ENCODE data around the gene SLC6A8. TPM values are rescaled to one million over a fixed set of nuclear protein-coding genes. Genes with fewer than 3 reads are reported as not detected.
"Not testable (repeated sequence)": the region's sequence is repeated elsewhere in the genome, so short reads cannot be mapped to it uniquely, and the experiment has no call there.

Gene SLC6A8
- total RNA-seq, 1 donor, result 19.5 TPM

DNA sequence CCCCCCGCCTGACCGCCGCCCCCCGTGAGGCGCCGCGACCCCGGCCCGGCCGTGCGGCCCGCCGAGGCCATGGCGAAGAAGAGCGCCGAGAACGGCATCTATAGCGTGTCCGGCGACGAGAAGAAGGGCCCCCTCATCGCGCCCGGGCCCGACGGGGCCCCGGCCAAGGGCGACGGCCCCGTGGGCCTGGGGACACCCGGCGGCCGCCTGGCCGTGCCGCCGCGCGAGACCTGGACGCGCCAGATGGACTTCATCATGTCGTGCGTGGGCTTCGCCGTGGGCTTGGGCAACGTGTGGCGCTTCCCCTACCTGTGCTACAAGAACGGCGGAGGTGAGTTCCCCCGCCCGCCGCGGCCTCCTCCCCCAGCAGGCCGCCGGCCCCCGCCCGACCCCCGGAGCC, 780 bp downstream of the SLC6A8 start:
- Histone ChIP-seq H3K4me2 (ENCODE audit: insufficient read depth, low read length) (peak overlapping the region; percentile 48), H3K79me2 (ENCODE audit: insufficient read depth, low read length) (peaks cover 3% of the 10 kb centered on the region), H3K4me1 (ENCODE audit: insufficient read depth, low read length) (no peaks in the 10 kb centered on the region), H3K9me3 (ENCODE audit: low read depth, low read length) (no peaks in the 10 kb centered on the region), H3K27me3 (ENCODE audit: insufficient read depth, low read length) (no peaks in the 10 kb centered on the region), H3K36me3 (ENCODE audit: insufficient read depth, low read length) (no peaks in the 10 kb centered on the region), H3K27ac (ENCODE audit: low read depth, low read length) (no peak overlapping the region), H2AFZ (ENCODE audit: low read length) (no peak overlapping the region), H4K20me1 (ENCODE audit: insufficient read depth, low read length) (peaks cover 12% of the 10 kb centered on the region), H3K4me3 (ENCODE audit: insufficient read depth, low read length) (peak overlapping the region; percentile 62)
- DNase-seq (ENCODE audit: insufficient read length, low spot score, missing footprints), result peak; percentile 83
- TF ChIP-seq, protein P1, sequence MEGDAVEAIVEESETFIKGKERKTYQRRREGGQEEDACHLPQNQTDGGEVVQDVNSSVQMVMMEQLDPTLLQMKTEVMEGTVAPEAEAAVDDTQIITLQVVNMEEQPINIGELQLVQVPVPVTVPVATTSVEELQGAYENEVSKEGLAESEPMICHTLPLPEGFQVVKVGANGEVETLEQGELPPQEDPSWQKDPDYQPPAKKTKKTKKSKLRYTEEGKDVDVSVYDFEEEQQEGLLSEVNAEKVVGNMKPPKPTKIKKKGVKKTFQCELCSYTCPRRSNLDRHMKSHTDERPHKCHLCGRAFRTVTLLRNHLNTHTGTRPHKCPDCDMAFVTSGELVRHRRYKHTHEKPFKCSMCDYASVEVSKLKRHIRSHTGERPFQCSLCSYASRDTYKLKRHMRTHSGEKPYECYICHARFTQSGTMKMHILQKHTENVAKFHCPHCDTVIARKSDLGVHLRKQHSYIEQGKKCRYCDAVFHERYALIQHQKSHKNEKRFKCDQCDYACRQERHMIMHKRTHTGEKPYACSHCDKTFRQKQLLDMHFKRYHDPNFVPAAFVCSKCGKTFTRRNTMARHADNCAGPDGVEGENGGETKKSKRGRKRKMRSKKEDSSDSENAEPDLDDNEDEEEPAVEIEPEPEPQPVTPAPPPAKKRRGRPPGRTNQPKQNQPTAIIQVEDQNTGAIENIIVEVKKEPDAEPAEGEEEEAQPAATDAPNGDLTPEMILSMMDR (IDR thresholded peaks at IDR 0.05; ENCODE audit: extremely low read depth, low read depth, low read length), result no peak

DNA sequence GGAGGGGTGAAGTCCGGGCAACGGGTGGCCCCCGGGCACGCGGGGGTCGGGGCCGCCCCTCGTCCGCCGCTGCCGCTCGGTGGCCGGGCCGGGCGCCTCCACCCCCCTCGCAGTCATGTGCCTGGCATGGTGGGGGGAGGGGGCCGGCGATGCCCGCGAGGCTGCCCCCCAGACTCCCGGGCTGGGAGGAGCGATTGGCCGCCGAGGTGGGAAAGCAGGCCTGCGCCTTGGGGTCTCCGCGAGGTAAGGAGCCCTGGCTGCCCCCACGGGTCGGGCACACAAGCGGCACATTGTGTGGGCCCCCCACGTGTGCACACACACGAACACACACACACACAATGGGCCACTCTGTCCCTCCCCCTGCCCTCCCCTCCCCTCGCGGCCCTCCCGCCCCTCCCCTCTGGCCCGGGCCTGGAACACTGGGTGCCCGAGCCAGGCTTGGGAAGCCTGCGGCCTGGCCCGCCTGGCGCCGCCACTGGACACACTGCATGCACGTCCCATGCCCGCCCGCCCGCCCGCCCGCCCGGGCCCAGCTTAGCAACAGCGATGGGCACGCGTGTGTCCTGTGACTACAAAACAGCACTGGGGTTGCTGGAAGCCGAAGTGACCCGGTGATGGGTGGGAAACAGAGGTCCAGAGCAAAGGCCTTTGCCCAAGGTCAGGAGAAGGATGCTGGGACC, 1.3 kb downstream of the SLC6A8 start:
- DNase-seq (ENCODE audit: insufficient read length, low spot score, missing footprints), result peak; percentile 93
- H3K4me3 ChIP-seq (ENCODE audit: insufficient read depth, low read length), result peak overlapping the region; percentile 62
- H3K27ac ChIP-seq (ENCODE audit: low read depth, low read length), result no peak overlapping the region
- no peaks in the 10 kb centered on the region for H3K9me3 ChIP-seq (ENCODE audit: low read depth, low read length)
- peaks cover 3% of the 10 kb centered on the region for H3K79me2 ChIP-seq (ENCODE audit: insufficient read depth, low read length)
- peak overlapping the region; percentile 39 for H3K4me2 ChIP-seq (ENCODE audit: insufficient read depth, low read length)
- TF ChIP-seq, protein P1 (IDR thresholded peaks at IDR 0.05; ENCODE audit: extremely low read depth, low read depth, low read length), result no peak
- no peak overlapping the region for H2AFZ ChIP-seq (ENCODE audit: low read length)
- H4K20me1 ChIP-seq (ENCODE audit: insufficient read depth, low read length), result peaks cover 12% of the 10 kb centered on the region
- H3K27me3 ChIP-seq (ENCODE audit: insufficient read depth, low read length), result no peaks in the 10 kb centered on the region
- no peaks in the 10 kb centered on the region for H3K4me1 ChIP-seq (ENCODE audit: insufficient read depth, low read length)
- no peaks in the 10 kb centered on the region for H3K36me3 ChIP-seq (ENCODE audit: insufficient read depth, low read length)

DNA sequence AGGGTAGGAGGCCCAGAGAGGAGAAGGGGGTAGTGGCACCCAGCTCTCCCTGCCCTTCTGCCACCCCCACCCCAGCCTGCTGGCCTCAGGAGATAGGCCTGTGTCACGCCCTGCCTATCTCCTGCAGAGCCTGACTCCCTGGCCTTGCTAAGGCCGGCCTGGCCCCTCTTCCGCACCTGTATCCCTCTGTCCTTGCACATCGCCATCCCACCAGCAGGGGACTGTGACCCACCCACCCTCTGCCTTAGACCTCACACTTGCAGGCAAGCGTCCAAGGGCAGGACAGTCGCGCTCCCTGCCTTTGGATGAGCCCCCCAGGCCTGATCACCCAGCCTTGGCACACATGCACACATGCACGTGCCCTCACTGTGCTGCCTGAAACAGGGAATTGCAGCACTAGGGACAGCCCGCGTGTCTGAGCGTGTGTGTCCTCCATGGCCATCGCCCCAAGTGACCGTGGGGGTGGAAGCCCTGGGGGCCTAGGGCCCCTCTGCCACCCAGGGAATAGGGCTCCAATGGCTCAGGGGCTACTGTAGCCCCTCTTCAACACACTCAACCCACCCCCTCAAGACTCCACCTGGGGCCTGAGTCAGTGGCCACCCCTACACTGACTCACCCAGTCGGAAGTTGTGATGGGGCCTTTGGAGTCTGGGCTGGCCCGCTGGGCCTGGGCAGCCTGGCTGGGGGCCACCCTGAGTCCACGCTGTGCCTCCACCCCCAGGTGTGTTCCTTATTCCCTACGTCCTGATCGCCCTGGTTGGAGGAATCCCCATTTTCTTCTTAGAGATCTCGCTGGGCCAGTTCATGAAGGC, 2.1 kb downstream of the SLC6A8 start:
- H3K4me2 ChIP-seq (ENCODE audit: insufficient read depth, low read length), result peak overlapping the region; percentile 39
- H3K79me2 ChIP-seq (ENCODE audit: insufficient read depth, low read length), result peaks cover 3% of the 10 kb centered on the region
- H2AFZ ChIP-seq (ENCODE audit: low read length), result no peak overlapping the region
- DNase-seq (ENCODE audit: insufficient read length, low spot score, missing footprints), result peak; percentile 84
- H3K4me3 ChIP-seq (ENCODE audit: insufficient read depth, low read length), result peak overlapping the region; percentile 43
- H3K27me3 ChIP-seq (ENCODE audit: insufficient read depth, low read length), result no peaks in the 10 kb centered on the region
- peaks cover 12% of the 10 kb centered on the region for H4K20me1 ChIP-seq (ENCODE audit: insufficient read depth, low read length)
- H3K27ac ChIP-seq (ENCODE audit: low read depth, low read length), result no peak overlapping the region
- TF ChIP-seq, protein P1 (IDR thresholded peaks at IDR 0.05; ENCODE audit: extremely low read depth, low read depth, low read length), result no peak
- H3K9me3 ChIP-seq (ENCODE audit: low read depth, low read length), result no peaks in the 10 kb centered on the region
- H3K4me1 ChIP-seq (ENCODE audit: insufficient read depth, low read length), result no peaks in the 10 kb centered on the region
- no peaks in the 10 kb centered on the region for H3K36me3 ChIP-seq (ENCODE audit: insufficient read depth, low read length)

DNA sequence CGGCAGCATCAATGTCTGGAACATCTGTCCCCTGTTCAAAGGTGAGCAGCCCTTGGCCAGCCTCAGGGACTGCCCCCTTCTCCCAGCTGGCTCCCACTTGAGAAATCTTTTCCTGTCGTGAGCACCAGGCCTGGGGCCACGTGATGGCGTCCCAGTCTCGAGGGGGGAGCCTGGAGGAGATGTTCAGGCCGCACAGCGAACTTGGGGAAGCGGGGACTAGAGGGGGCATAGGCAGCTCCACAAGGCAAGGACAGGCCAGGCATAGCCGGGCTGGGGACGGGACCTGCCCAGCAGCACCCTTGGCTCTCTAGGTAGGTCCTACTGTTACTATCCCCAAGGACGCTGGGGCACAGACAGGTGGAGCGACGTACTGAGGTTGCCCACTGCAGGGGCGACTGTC, 2.7 kb downstream of the SLC6A8 start:
- Histone ChIP-seq H3K36me3 (ENCODE audit: insufficient read depth, low read length) (no peaks in the 10 kb centered on the region), H3K27ac (ENCODE audit: low read depth, low read length) (no peak overlapping the region), H4K20me1 (ENCODE audit: insufficient read depth, low read length) (peaks cover 12% of the 10 kb centered on the region), H2AFZ (ENCODE audit: low read length) (no peak overlapping the region), H3K4me2 (ENCODE audit: insufficient read depth, low read length) (no peak overlapping the region), H3K9me3 (ENCODE audit: low read depth, low read length) (no peaks in the 10 kb centered on the region), H3K27me3 (ENCODE audit: insufficient read depth, low read length) (no peaks in the 10 kb centered on the region), H3K79me2 (ENCODE audit: insufficient read depth, low read length) (peaks cover 3% of the 10 kb centered on the region), H3K4me1 (ENCODE audit: insufficient read depth, low read length) (no peaks in the 10 kb centered on the region), H3K4me3 (ENCODE audit: insufficient read depth, low read length) (no peak overlapping the region)
- DNase-seq (ENCODE audit: insufficient read length, low spot score, missing footprints), result no peak
- TF ChIP-seq, protein P1 (IDR thresholded peaks at IDR 0.05; ENCODE audit: extremely low read depth, low read depth, low read length), result no peak

DNA sequence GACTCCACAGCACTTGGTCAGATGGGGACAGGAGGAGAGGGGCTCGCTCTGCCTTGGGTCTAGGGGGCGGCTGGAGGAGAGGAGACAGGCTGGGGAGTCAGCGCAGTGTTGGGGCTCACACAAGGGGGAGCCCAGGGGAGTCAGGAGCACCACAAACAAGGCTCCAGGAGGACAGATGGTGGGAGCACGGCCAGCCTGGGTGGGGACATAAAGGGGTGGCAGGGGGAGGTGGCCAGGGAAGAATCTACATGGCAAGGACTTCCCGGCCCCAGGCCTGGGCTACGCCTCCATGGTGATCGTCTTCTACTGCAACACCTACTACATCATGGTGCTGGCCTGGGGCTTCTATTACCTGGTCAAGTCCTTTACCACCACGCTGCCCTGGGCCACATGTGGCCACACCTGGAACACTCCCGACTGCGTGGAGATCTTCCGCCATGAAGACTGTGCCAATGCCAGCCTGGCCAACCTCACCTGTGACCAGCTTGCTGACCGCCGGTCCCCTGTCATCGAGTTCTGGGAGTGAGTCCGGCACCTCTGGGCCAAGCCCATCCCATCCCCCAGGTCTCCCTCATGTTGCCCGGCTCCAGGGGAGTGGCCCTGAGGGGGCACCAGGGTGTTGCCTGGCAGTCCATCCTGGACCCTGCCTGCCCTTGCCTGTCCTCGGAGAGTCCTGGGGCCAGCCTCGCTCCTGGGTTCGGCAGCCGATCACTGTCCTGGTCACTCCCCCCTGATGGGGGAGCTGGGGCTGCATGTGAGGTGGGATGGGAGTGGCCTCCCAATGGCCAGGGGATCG, 3.5 kb downstream of the SLC6A8 start:
- DNase-seq (ENCODE audit: insufficient read length, low spot score, missing footprints); H3K36me3 ChIP-seq (ENCODE audit: insufficient read depth, low read length); H3K4me2 ChIP-seq (ENCODE audit: insufficient read depth, low read length); H3K79me2 ChIP-seq (ENCODE audit: insufficient read depth, low read length); H3K27me3 ChIP-seq (ENCODE audit: insufficient read depth, low read length); H3K4me1 ChIP-seq (ENCODE audit: insufficient read depth, low read length); H2AFZ ChIP-seq (ENCODE audit: low read length); H3K9me3 ChIP-seq (ENCODE audit: low read depth, low read length); H3K4me3 ChIP-seq (ENCODE audit: insufficient read depth, low read length); H3K27ac ChIP-seq (ENCODE audit: low read depth, low read length): not testable (repeated sequence)
- peaks cover 12% of the 10 kb centered on the region for H4K20me1 ChIP-seq (ENCODE audit: insufficient read depth, low read length)

Measured in osteoblast (primary cell).